PC-3 (cell line): ENCODE results near the gene TAF7.

ENCODE experiments used
- CTCF ChIP-seq: fragments of 300-600 bp; sonication (generic); conservative IDR thresholded peaks from 2 replicates; pipeline ENCODE4 v1.5.1; 2017; ENCODE audit warnings: antibody characterized with exemption, low read depth, mild to moderate bottlenecking, low read length
- EZH2 ChIP-seq: fragments of 300-600 bp; sonication (generic); IDR thresholded peaks from one replicate; pipeline ENCODE4 v1.6.1; 2017; ENCODE audit warnings: antibody characterized with exemption, mild to moderate bottlenecking, low read length; ENCODE audit not compliant: unreplicated experiment
- EZH2phosphoT487 ChIP-seq: fragments of 300-600 bp; sonication (generic); IDR thresholded peaks from 2 replicates; pipeline ENCODE4 v1.6.1; 2018; ENCODE audit warnings: mild to moderate bottlenecking, antibody characterized with exemption, low read length, borderline replicate concordance

DNA sequence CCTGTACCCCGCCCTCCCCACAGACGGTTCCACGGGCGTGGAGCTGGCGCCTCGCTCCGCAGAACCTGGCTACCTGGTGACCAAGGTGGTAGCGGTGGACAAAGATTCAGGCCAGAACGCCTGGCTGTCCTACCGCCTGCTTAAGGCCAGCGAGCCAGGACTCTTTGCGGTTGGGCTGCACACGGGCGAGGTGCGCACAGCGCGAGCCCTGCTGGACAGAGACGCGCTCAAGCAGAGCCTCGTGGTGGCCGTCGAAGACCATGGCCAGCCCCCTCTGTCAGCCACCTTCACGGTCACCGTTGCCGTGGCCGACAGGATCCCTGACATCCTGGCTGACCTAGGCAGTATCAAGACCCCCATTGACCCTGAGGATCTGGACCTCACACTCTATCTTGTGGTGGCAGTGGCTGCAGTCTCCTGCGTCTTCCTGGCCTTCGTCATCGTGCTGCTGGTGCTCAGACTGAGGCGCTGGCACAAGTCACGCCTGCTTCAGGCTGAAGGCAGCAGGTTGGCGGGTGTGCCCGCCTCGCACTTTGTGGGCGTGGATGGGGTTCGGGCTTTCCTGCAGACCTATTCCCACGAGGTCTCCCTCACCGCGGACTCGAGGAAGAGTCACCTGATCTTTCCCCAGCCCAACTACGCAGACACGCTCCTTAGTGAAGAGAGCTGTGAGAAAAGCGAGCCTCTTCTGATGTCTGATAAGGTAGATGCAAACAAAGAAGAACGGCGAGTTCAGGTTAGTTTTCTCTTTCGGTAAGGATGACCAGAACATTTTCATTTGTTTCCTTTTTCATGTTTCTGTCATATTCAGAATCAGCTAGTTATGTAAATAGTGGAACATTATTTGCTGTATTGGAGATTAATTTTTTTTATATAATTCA lies 45.7 kb upstream of the TAF7 start:
- TF ChIP-seq CTCF = no peak
- TF ChIP-seq EZH2 = no peak
- TF ChIP-seq EZH2phosphoT487 = no peak
